Suprapubic skin (tissue), 4 donors: ENCODE measurements around the gene ZSWIM8. TPM values are rescaled to one million over a fixed set of nuclear protein-coding genes. Genes with fewer than 3 reads are reported as not detected.

Experiments
- DNase-seq, 2 donors: peaks; one replicate each; pipeline ENCODE4 v3.0.0-alpha.2; 2019; ENCODE audit warnings: low spot score in 2 of 2
- H3K27ac ChIP-seq: fragments of 200-600 bp; sonication (generic); one replicate; pipeline ENCODE4 v1.5.1; 2019
- H3K27me3 ChIP-seq: fragments of 200-600 bp; sonication (generic); one replicate; pipeline ENCODE4 v1.5.1; 2019
- H3K36me3 ChIP-seq: fragments of 200-600 bp; sonication (generic); one replicate; pipeline ENCODE4 v1.5.1; 2019
- H3K4me1 ChIP-seq: fragments of 200-600 bp; sonication (generic); one replicate; pipeline ENCODE4 v1.5.1; 2019
- H3K4me3 ChIP-seq: fragments of 200-600 bp; sonication (generic); one replicate; pipeline ENCODE4 v1.5.1; 2019; ENCODE audit warnings: mild to moderate bottlenecking
- H3K9me3 ChIP-seq: fragments of 200-600 bp; sonication (generic); one replicate; pipeline ENCODE4 v1.5.1; 2019
- CTCF ChIP-seq, 2 donors: fragments of 200-600 bp in 1 of 2; fragments of 450-650 bp in 1 of 2; sonication (generic) in 1 of 2; IDR thresholded peaks; one replicate each; pipeline ENCODE4 v1.5.1; 2016 to 2019; ENCODE audit warnings: antibody characterized with exemption in 2 of 2, mild to moderate bottlenecking in 1 of 2, moderate library complexity in 1 of 2
- EP300 ChIP-seq: sonication (generic); formaldehyde crosslinking; IDR thresholded peaks from one replicate; pipeline ENCODE4 v1.6.1; 2017; ENCODE audit warnings: antibody characterized with exemption
- POLR2A ChIP-seq, 2 donors: fragments of 450-650 bp; IDR thresholded peaks; one replicate each; pipeline ENCODE4 v1.6.1; 2017; ENCODE audit warnings: antibody characterized with exemption in 2 of 2, mild to moderate bottlenecking in 2 of 2, moderate library complexity in 2 of 2
- POLR2AphosphoS5 ChIP-seq, 3 donors: sonication (generic); formaldehyde crosslinking; IDR thresholded peaks; one replicate each; pipeline ENCODE4 v1.6.1; 2017; ENCODE audit warnings: antibody characterized with exemption in 3 of 3
- WGBS: methylation state at CpG from one replicate; pipeline ENCODE4 v1.1.5; 2018; 5-methylcytosine and 5-hydroxymethylcytosine counted together
- total RNA-seq, 4 donors: library from RNA; depleted of rRNA; stranded (reverse); fragments of >200 nt; gene quantifications; one replicate each; pipeline ENCODE4 v1.1.0, GENCODE V29; 2016

Gene ZSWIM8
- total RNA-seq, 4 donors from 2014 or later = 86.4 to 203 (median 121) TPM

GRCh38 chr10:73809061-73809818, 23.8 kb downstream of the ZSWIM8 start:
- H3K9me3 ChIP-seq = no peaks in the 10 kb centered on the region
- 65% methylated on average over 5 of the region's 5 CpGs for WGBS
- H3K27me3 ChIP-seq = no peaks in the 10 kb centered on the region
- DNase-seq = no peak
- peak overlapping the region; percentile 86 for H3K4me3 ChIP-seq
- H3K27ac ChIP-seq = no peak overlapping the region
- peaks cover 32% of the 10 kb centered on the region for H3K4me1 ChIP-seq
- no peak for TF ChIP-seq EP300
- TF ChIP-seq POLR2AphosphoS5 (IDR thresholded peaks at IDR 0.05) = no peak
- no peak for TF ChIP-seq POLR2A (IDR thresholded peaks at IDR 0.05)
- TF ChIP-seq CTCF (IDR thresholded peaks at IDR 0.05) = no peak
- peaks cover 59% of the 10 kb centered on the region for H3K36me3 ChIP-seq

- no peak for TF ChIP-seq EP300
- TF ChIP-seq CTCF (IDR thresholded peaks at IDR 0.05) = no peak
- TF ChIP-seq POLR2A (IDR thresholded peaks at IDR 0.05) = no peak
- no peak for TF ChIP-seq POLR2AphosphoS5 (IDR thresholded peaks at IDR 0.05)
- peak overlapping the region; percentile 84 for H3K27ac ChIP-seq
Measured at GRCh38 chr10:73810358-73810734, 24.9 kb downstream of the ZSWIM8 start.

GRCh38 chr10:73810735-73811465, 25.5 kb downstream of the ZSWIM8 start:
- DNase-seq = no peak
- peak overlapping the region; percentile 86 for H3K4me3 ChIP-seq
- no peaks in the 10 kb centered on the region for H3K9me3 ChIP-seq
- TF ChIP-seq CTCF (IDR thresholded peaks at IDR 0.05) = no peak
- no peak for TF ChIP-seq POLR2AphosphoS5 (IDR thresholded peaks at IDR 0.05)
- no peak for TF ChIP-seq EP300
- no peak for TF ChIP-seq POLR2A (IDR thresholded peaks at IDR 0.05)
- peaks cover 48% of the 10 kb centered on the region for H3K36me3 ChIP-seq
- H3K27ac ChIP-seq = peak overlapping the region; percentile 84
- 0% methylated on average over 10 of the region's 63 CpGs for WGBS
- H3K4me1 ChIP-seq = peaks cover 34% of the 10 kb centered on the region
- H3K27me3 ChIP-seq = no peaks in the 10 kb centered on the region

More at GRCh38 chr10:73810358-73810734, 24.9 kb downstream of the ZSWIM8 start:
- H3K27me3 ChIP-seq = no peaks in the 10 kb centered on the region
- no peak for DNase-seq
- no peaks in the 10 kb centered on the region for H3K9me3 ChIP-seq
- H3K4me3 ChIP-seq = peak overlapping the region; percentile 86
- H3K4me1 ChIP-seq = peaks cover 32% of the 10 kb centered on the region
- 64% methylated on average over 7 of the region's 7 CpGs for WGBS
- H3K36me3 ChIP-seq = peaks cover 54% of the 10 kb centered on the region

- H3K4me3 ChIP-seq = no peak overlapping the region
- no peak for DNase-seq
- no peaks in the 10 kb centered on the region for H3K27me3 ChIP-seq
- 77% methylated on average over 4 of the region's 4 CpGs for WGBS
- TF ChIP-seq CTCF (IDR thresholded peaks at IDR 0.05) = no peak
- TF ChIP-seq POLR2A (IDR thresholded peaks at IDR 0.05) = no peak
- TF ChIP-seq EP300 = no peak
- no peak for TF ChIP-seq POLR2AphosphoS5 (IDR thresholded peaks at IDR 0.05)
- no peak overlapping the region for H3K27ac ChIP-seq
- H3K4me1 ChIP-seq = peaks cover 43% of the 10 kb centered on the region
- no peaks in the 10 kb centered on the region for H3K9me3 ChIP-seq
- peaks cover 40% of the 10 kb centered on the region for H3K36me3 ChIP-seq
Measured at GRCh38 chr10:73812657-73813056, 27.3 kb downstream of the ZSWIM8 start.

GRCh38 chr10:73813333-73813732, 27.9 kb downstream of the ZSWIM8 start:
- H3K9me3 ChIP-seq = no peaks in the 10 kb centered on the region
- H3K27ac ChIP-seq = no peak overlapping the region
- no peak overlapping the region for H3K4me3 ChIP-seq
- peaks cover 33% of the 10 kb centered on the region for H3K36me3 ChIP-seq
- H3K4me1 ChIP-seq = peaks cover 47% of the 10 kb centered on the region
- DNase-seq = no peak
- TF ChIP-seq CTCF (IDR thresholded peaks at IDR 0.05) = no peak
- no peak for TF ChIP-seq POLR2AphosphoS5 (IDR thresholded peaks at IDR 0.05)
- no peak for TF ChIP-seq EP300
- no peaks in the 10 kb centered on the region for H3K27me3 ChIP-seq
- WGBS = 88% methylated on average over 7 of the region's 7 CpGs
